WTC11 (cell line): ENCODE measurements around the gene TIMM44. TPM values are rescaled to one million over a fixed set of nuclear protein-coding genes. Genes with fewer than 3 reads are reported as not detected.

Experiments used
- ATAC-seq: fragments of 200-7000 bp; cut with Tn5 transposase; 2 replicates; pipeline ENCODE4 v1.10.0; 2021; ENCODE audit warnings: mild to moderate bottlenecking, moderate library complexity
- CTCF ChIA-PET: fragments of 300-600 bp; sonication (Branson Sonifier 250); formaldehyde crosslinking; loops from one replicate; lab custom pipeline; 2021; ENCODE audit warnings: antibody characterized with exemption; lab: Charles Lee
- POLR2A ChIA-PET: fragments of 350-600 bp; sonication (Branson Sonifier 250); formaldehyde crosslinking; loops from one replicate; lab custom pipeline; 2021; ENCODE audit warnings: antibody characterized with exemption; lab: Charles Lee
- DNase-seq: peaks from one replicate; pipeline ENCODE4 v3.0.0; 2021; ENCODE audit warnings: low spot score
- H3K27ac Mint-ChIP-seq: 2 replicates; pipeline ENCODE4 v1.8.0; 2021; ENCODE audit warnings: mixed read lengths
- H3K27me3 Mint-ChIP-seq: 2 replicates; pipeline ENCODE4 v1.8.0; 2021; ENCODE audit warnings: low read depth, mild to moderate bottlenecking, moderate library complexity, mixed read lengths
- H3K36me3 Mint-ChIP-seq: 2 replicates; pipeline ENCODE4 v1.8.0; 2021; ENCODE audit warnings: mixed read lengths
- H3K4me1 Mint-ChIP-seq: 2 replicates; pipeline ENCODE4 v1.8.0; 2022; ENCODE audit warnings: mixed read lengths
- H3K4me3 Mint-ChIP-seq: 2 replicates; pipeline ENCODE4 v1.8.0; 2021; ENCODE audit warnings: mild to moderate bottlenecking, moderate library complexity, mixed read lengths
- H3K9me3 Mint-ChIP-seq: 2 replicates; pipeline ENCODE4 v1.8.0; 2021; ENCODE audit warnings: mixed read lengths
- ARID4B ChIP-seq: sonication (generic); formaldehyde crosslinking; IDR thresholded peaks from 2 replicates; pipeline ENCODE4 v1.8.0; 2023; ENCODE audit warnings: missing genetic modification reagents, mild to moderate bottlenecking, borderline replicate concordance
- ATF1 ChIP-seq: sonication (generic); formaldehyde crosslinking; IDR thresholded peaks from 2 replicates; pipeline ENCODE4 v1.8.1; 2023; ENCODE audit warnings: mild to moderate bottlenecking, moderate library complexity, missing genetic modification reagents
- ATF2 ChIP-seq: sonication (generic); formaldehyde crosslinking; IDR thresholded peaks from 2 replicates; pipeline ENCODE4 v1.8.1; 2022; ENCODE audit warnings: low read depth, missing genetic modification reagents, borderline replicate concordance
- CREM ChIP-seq: sonication (generic); formaldehyde crosslinking; IDR thresholded peaks from 2 replicates; pipeline ENCODE4 v1.8.1; 2022; ENCODE audit warnings: mild to moderate bottlenecking, missing genetic modification reagents, moderate library complexity
- E2F4 ChIP-seq: sonication (generic); formaldehyde crosslinking; IDR thresholded peaks from 2 replicates; pipeline ENCODE4 v1.8.1; 2022; ENCODE audit warnings: low read depth, mild to moderate bottlenecking, moderate library complexity, missing genetic modification reagents, borderline replicate concordance
- ELF4 ChIP-seq: sonication (generic); formaldehyde crosslinking; IDR thresholded peaks from 2 replicates; pipeline ENCODE4 v1.8.1; 2022; ENCODE audit warnings: low read depth, mild to moderate bottlenecking, moderate library complexity, missing genetic modification reagents
- ETV6 ChIP-seq: sonication (generic); formaldehyde crosslinking; IDR thresholded peaks from 2 replicates; pipeline ENCODE4 v1.8.1; 2022; ENCODE audit warnings: mild to moderate bottlenecking, missing genetic modification reagents
- FOXP4 ChIP-seq: sonication (generic); formaldehyde crosslinking; IDR thresholded peaks from 2 replicates; pipeline ENCODE4 v1.8.0; 2022; ENCODE audit warnings: mild to moderate bottlenecking, missing genetic modification reagents
- GABPB1 ChIP-seq: sonication (generic); formaldehyde crosslinking; IDR thresholded peaks from 2 replicates; pipeline ENCODE4 v1.8.1; 2023; ENCODE audit warnings: mild to moderate bottlenecking, missing genetic modification reagents
- GRHL2 ChIP-seq: fragments of 250-450 bp; sonication (Bioruptor Pico); IDR thresholded peaks from 2 replicates; pipeline ENCODE4 v1.8.0; 2022; ENCODE audit warnings: mild to moderate bottlenecking, moderate library complexity; ENCODE audit not compliant: insufficient replicate concordance, severe bottlenecking
- JAZF1 ChIP-seq: fragments of 250-450 bp; sonication (Bioruptor Pico); IDR thresholded peaks from 2 replicates; pipeline ENCODE4 v1.9.0; 2021; ENCODE audit warnings: moderate library complexity, mild to moderate bottlenecking, inconsistent platforms
- KAT7 ChIP-seq: sonication (generic); formaldehyde crosslinking; IDR thresholded peaks from 2 replicates; pipeline ENCODE4 v1.8.1; 2023; ENCODE audit warnings: missing genetic modification reagents, mild to moderate bottlenecking, borderline replicate concordance
- MYBL2 ChIP-seq: sonication (generic); formaldehyde crosslinking; IDR thresholded peaks from 2 replicates; pipeline ENCODE4 v1.8.1; 2023; ENCODE audit warnings: mild to moderate bottlenecking, moderate library complexity, missing genetic modification reagents
- NFYB ChIP-seq: sonication (generic); formaldehyde crosslinking; conservative IDR thresholded peaks from 2 replicates; pipeline ENCODE4 v1.8.0; 2022; ENCODE audit warnings: low read depth, missing genetic modification reagents
- PREB ChIP-seq: sonication (generic); formaldehyde crosslinking; IDR thresholded peaks from 2 replicates; pipeline ENCODE4 v1.8.1; 2022; ENCODE audit warnings: mild to moderate bottlenecking, missing genetic modification reagents, moderate library complexity, borderline replicate concordance
- ZBTB21 ChIP-seq: sonication (generic); formaldehyde crosslinking; IDR thresholded peaks from 2 replicates; pipeline ENCODE4 v1.8.1; 2023; ENCODE audit warnings: mild to moderate bottlenecking, missing genetic modification reagents, borderline replicate concordance
- ZNF121 ChIP-seq: sonication (generic); formaldehyde crosslinking; IDR thresholded peaks from 2 replicates; pipeline ENCODE4 v1.8.0; 2023; ENCODE audit warnings: missing genetic modification reagents
- ZNF219 ChIP-seq: sonication (generic); formaldehyde crosslinking; IDR thresholded peaks from 2 replicates; pipeline ENCODE4 v1.8.0; 2023; ENCODE audit warnings: missing genetic modification reagents, mild to moderate bottlenecking, borderline replicate concordance
- ZNF263 ChIP-seq: sonication (generic); formaldehyde crosslinking; IDR thresholded peaks from 2 replicates; pipeline ENCODE4 v1.8.1; 2022; ENCODE audit warnings: low read depth, mild to moderate bottlenecking, moderate library complexity, missing genetic modification reagents
- ZNF281 ChIP-seq: sonication (generic); formaldehyde crosslinking; IDR thresholded peaks from 2 replicates; pipeline ENCODE4 v1.8.0; 2023; ENCODE audit warnings: mild to moderate bottlenecking, missing genetic modification reagents
- total RNA-seq: library from RNA; stranded (reverse); gene quantifications from 3 replicates; pipeline ENCODE4 v1.2.3, GENCODE V29; 2021

TIMM44 gene
- total RNA-seq, 1 experiment from 2014 or later = 129 TPM

- H3K4me1 Mint-ChIP-seq = peaks cover 20% of the 10 kb centered on the region
- no peaks in the 10 kb centered on the region for H3K36me3 Mint-ChIP-seq
- ChIA-PET CTCF (interaction anchor here (0.5 to 5.0 kb wide), 29 partner anchors 8 to 804 kb away, joined by 3 to 70 read pairs (median 5); partner anchors contain the start of genes LRRC8E, SNAPC2, TIMM44 and TRAPPC5), POLR2A (interaction anchor here (0.5 to 1.8 kb wide), 10 partner anchors 12 to 335 kb away, joined by 3 to 10 read pairs (median 4); partner anchors contain the start of gene LRRC8E)
- H3K4me3 Mint-ChIP-seq = peak within 1 kb of the TSS; percentile 90
- H3K9me3 Mint-ChIP-seq = no peaks in the 10 kb centered on the region
- ATAC-seq (peak; percentile 87), DNase-seq (peak; percentile 100)
- peaks cover 13% of the 10 kb centered on the region for H3K27me3 Mint-ChIP-seq
- peak within 1 kb of the TSS; percentile 97 for H3K27ac Mint-ChIP-seq
- peak; percentile 77 for TF ChIP-seq GABPB1 (CRISPR knock-in tag)
- no peak; the same call in 1 of the 2 replicates for TF ChIP-seq ZBTB21
- TF ChIP-seq ZNF219 = no peak
- TF ChIP-seq CREM (CRISPR knock-in tag) = peak; percentile 14; the same call in 1 of the 2 replicates
- TF ChIP-seq ARID4B = peak; percentile 74; the same call in 1 of the 2 replicates
- TF ChIP-seq NFYB (CRISPR knock-in tag) = no peak; the same call in 1 of the 2 replicates
- no peak for TF ChIP-seq ZNF263 (CRISPR knock-in tag)
- TF ChIP-seq E2F4 = 0 out of 2 replicates have a peak, but pooled peaks have one; percentile 18
- peak; percentile 92; the same call in 1 of the 2 replicates for TF ChIP-seq FOXP4
- no peak for TF ChIP-seq JAZF1 (CRISPR knock-in tag)
- peak; percentile 98 for TF ChIP-seq ETV6 (CRISPR knock-in tag)
- no peak for TF ChIP-seq PREB
- TF ChIP-seq ZNF121 (CRISPR knock-in tag) = no peak
- TF ChIP-seq ZNF281 (CRISPR knock-in tag) = peak; percentile 93
- no peak; the same call in 1 of the 2 replicates for TF ChIP-seq ATF2 (CRISPR knock-in tag)
- TF ChIP-seq ELF4 (CRISPR knock-in tag) = no peak
- TF ChIP-seq MYBL2 (CRISPR knock-in tag) = peak; percentile 76; the same call in 1 of the 2 replicates
- TF ChIP-seq ATF1 (CRISPR knock-in tag) = peak; percentile 42; the same call in 1 of the 2 replicates
- TF ChIP-seq KAT7 = no peak
- TF ChIP-seq GRHL2 = no peak
Observed at GRCh38 chr19:7903244-7904073, 40.0 kb downstream of the TIMM44 start, which contains the start of gene MAP2K7. TSS of gene MAP2K7 (plus strand) at chr19:7903877. CDS start at chr19:7903945, 68 bp downstream.
